HepG2 (cell line): Measurements from ENCODE around the gene RBM8A.

Source experiments
- CEBPB ChIP-seq: IDR thresholded peaks from 2 replicates; pipeline ENCODE4 v1.6.1; 2011; ENCODE audit warnings: low read depth, low read length, improper control_type of control experiment, borderline replicate concordance
- CTCF ChIP-seq: sonication (generic); formaldehyde crosslinking; IDR thresholded peaks from 2 replicates; pipeline ENCODE4 v1.5.0; 2020; ENCODE audit warnings: mild to moderate bottlenecking, missing genetic modification reagents, moderate library complexity
- ELK4 ChIP-seq: sonication (generic); formaldehyde crosslinking; IDR thresholded peaks from 2 replicates; pipeline ENCODE4 v1.9.0; 2021; ENCODE audit warnings: missing genetic modification reagents, borderline replicate concordance
- FOSL1 ChIP-seq: sonication (generic); formaldehyde crosslinking; IDR thresholded peaks from 2 replicates; pipeline ENCODE4 v1.9.0; 2021; ENCODE audit warnings: missing genetic modification reagents, borderline replicate concordance
- IRF1 ChIP-seq: sonication (generic); formaldehyde crosslinking; IDR thresholded peaks from 2 replicates; pipeline ENCODE4 v1.4.0; 2020; ENCODE audit warnings: low read depth, mild to moderate bottlenecking, missing genetic modification reagents
- KAT7 ChIP-seq: IDR thresholded peaks from 2 replicates; pipeline ENCODE4 v1.6.1; 2018; ENCODE audit warnings: borderline replicate concordance, missing compliant biosample characterization
- NFYB ChIP-seq: sonication (generic); formaldehyde crosslinking; IDR thresholded peaks from 2 replicates; pipeline ENCODE4 v1.4.0; 2020; ENCODE audit warnings: missing genetic modification reagents
- NFYC ChIP-seq: IDR thresholded peaks from 2 replicates; pipeline ENCODE4 v1.6.1; 2016; ENCODE audit warnings: missing genetic modification reagents, missing compliant biosample characterization
- TBL1XR1 ChIP-seq: fragments of 150-350 bp; IDR thresholded peaks from 2 replicates; pipeline ENCODE4 v1.6.1; 2014; ENCODE audit warnings: borderline replicate concordance, low read length; ENCODE audit not compliant: partially characterized antibody
- ZBTB25 ChIP-seq: IDR thresholded peaks from 2 replicates; pipeline ENCODE4 v1.6.1; 2018; ENCODE audit warnings: missing genetic modification reagents
- ZNF280D ChIP-seq: sonication (generic); formaldehyde crosslinking; IDR thresholded peaks from 2 replicates; pipeline ENCODE4 v1.5.1; 2020; ENCODE audit warnings: mild to moderate bottlenecking, missing genetic modification reagents

- no peak for TF ChIP-seq ZBTB25
- TF ChIP-seq IRF1 (CRISPR knock-in tag): no peak
- TF ChIP-seq ZNF280D (CRISPR knock-in tag): no peak
- no peak for TF ChIP-seq CEBPB
- TF ChIP-seq ELK4 (CRISPR knock-in tag): no peak
- no peak for TF ChIP-seq TBL1XR1
- no peak for TF ChIP-seq CTCF (CRISPR knock-in tag)
- no peak for TF ChIP-seq NFYC (CRISPR knock-in tag)
- no peak for TF ChIP-seq NFYB (CRISPR knock-in tag)
- no peak for TF ChIP-seq KAT7
- no peak for TF ChIP-seq FOSL1
Measured at GRCh38 chr1:145912128-145912641, 15.1 kb downstream of the RBM8A start.
